GM21737 (cell line): Measurements from ENCODE around the gene EIF4E.
"Not testable (repeated sequence)": the region's sequence is repeated elsewhere in the genome, so short reads cannot be mapped to it uniquely, and the experiment has no call there.

Experiments used
- ATAC-seq: cut with Tn5 transposase; IDR thresholded peaks from one replicate; pipeline ENCODE4 v1.9.1; 2021; ENCODE audit warnings: mild to moderate bottlenecking, moderate library complexity; ENCODE audit not compliant: unreplicated experiment

The EIF4E gene

GRCh38 chr4:98886382-98886781 is 42.6 kb downstream of the EIF4E start:
- ATAC-seq: not testable (repeated sequence)

- ATAC-seq: not testable (repeated sequence)
These were observed 48.0 kb downstream of the EIF4E start for GRCh38 chr4:98880884-98881283.

- ATAC-seq: no peak
These were observed 49.4 kb downstream of the EIF4E start for GRCh38 chr4:98879515-98879914.

DNA sequence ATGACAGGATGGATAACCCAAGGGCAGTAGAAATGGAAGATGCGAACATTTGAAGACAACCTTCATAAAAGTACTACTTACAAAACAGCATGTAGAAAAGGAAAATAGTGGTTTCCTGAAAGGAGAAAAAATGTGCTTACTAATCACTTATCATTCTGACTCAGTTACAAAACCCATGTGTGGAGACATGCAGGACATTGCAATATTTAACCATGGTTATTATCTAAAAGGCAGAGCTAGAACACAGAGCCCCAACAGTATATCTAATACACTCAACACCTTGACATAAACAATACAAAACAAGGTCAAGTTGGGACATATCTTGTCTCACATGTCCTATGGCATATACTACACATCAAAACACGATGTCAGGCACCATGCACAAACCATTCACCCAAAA is 55.9 kb downstream of the EIF4E start:
- no peak for ATAC-seq

- ATAC-seq: not testable (repeated sequence)
These were observed 56.6 kb downstream of the EIF4E start for GRCh38 chr4:98872120-98872906.

GRCh38 chr4:98867648-98868047 is 61.3 kb downstream of the EIF4E start:
- ATAC-seq: no peak

DNA sequence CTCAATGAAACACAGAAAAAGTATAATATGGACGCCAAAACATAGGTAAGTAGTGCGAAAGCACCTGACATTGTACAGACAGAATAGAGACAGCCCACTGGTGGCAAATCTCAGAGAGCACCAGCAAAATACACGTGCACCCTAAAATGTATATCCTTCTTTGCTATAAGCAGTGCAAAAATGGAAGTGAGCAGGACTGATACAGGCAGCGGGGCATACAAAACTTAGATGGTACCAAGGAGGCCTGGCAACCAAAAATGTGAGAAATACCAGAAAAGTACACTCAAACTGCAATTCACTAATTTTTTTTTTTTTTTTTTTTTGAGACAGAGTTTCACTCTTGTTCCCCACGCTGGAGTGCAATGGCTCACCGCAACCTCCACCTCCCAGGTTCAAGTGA is 63.9 kb downstream of the EIF4E start:
- ATAC-seq: no peak

GRCh38 chr4:98864560-98864959 is 64.4 kb downstream of the EIF4E start:
- ATAC-seq: no peak

- ATAC-seq: no peak
These were observed 66.6 kb downstream of the EIF4E start for GRCh38 chr4:98862371-98862770.

- no peak for ATAC-seq
These were observed 67.6 kb downstream of the EIF4E start for GRCh38 chr4:98861100-98861884.

DNA sequence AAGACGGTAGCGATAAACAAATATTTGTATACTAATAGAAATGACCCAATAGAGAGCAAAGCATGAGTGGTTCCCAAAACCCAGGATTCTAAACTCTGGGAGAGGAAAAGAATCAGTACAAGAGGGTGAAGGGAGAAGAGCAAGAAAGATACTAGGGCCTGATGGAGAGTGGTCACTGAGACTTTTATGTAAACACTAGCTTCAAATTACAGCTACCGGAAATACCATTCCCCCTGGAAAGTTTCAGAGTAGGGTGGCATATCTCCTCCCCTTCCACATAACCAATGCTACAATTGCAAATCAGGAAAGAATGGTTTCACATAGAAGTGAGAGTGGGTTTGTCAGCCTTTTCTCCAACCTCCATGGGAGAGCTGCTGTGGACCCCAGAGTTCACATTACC is 77.1 kb downstream of the EIF4E start:
- no peak for ATAC-seq

DNA sequence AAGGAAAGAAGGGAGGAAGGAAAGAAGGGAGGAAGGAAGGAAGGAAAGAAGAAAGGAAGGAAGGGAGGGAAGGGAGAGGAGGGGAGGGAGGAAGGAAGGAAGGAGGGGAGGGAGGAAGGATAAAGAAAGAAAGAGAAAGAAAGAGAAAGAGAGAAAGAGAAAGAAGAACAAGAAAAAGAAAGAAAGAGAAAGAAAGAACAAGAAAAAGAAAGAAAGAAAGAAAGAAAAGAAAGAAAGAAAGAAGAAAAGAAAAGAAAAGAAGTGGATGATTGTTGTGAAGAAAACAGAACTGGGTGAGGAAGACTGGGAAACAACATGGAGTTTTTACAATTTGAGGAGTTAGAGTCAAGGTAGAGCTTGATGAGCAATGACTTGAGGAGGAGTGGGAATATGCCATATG is 78.0 kb downstream of the EIF4E start:
- ATAC-seq: no peak

- ATAC-seq: no peak
These were observed 80.5 kb downstream of the EIF4E start for GRCh38 chr4:98848448-98848847.

GRCh38 chr4:98845960-98846359 is 83.0 kb downstream of the EIF4E start:
- no peak for ATAC-seq

DNA sequence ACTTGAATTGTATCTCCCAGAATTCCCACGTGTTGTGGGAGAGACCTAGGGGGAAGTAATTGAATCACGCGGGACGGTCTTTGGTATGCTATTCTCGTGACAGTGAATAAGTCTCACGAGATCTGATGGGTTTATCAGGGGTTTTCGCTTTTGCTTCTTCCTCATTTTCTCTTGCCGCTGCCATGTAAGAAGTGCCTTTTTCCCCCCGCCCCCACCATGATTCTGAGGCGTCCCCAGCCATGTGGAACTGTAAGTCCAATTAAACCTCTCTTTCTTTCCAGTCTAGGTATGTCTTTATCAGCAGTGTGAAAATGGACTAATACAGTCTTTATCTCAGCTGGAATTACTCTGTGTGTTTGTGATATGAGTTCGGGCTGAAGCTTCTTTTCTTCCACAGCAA is 86.0 kb downstream of the EIF4E start:
- ATAC-seq: not testable (repeated sequence)

DNA sequence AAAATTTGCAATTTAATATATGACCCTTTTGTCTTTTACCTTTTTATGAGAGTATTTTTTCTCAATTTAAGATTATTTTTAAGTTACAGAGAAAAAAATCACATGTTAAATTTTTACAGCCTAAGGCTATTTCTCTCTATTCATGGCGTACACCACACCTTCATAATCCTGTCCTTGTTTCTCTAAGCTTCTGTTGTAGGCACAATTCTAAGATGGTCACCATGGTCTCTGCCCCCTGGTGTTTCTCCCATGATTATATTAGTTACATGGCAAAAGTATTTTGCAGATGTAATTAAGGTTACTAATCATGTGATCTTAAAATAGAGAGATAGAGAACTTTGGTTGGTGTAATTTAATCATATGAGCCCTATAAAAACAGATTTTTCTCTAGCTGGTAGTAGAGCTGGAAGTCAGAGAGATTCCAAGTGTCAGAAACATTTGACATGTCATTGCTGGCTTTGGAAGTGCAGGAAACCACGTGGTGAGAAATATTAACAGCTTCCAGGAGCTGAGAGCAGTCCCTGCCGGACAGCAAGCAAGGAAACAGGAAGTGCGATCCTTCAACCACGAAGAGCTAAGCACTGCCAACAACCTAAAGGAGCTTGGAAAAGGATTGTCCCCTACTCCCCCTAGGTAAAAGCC is 89.8 kb downstream of the EIF4E start:
- ATAC-seq: no peak

- no peak for ATAC-seq
These were observed 90.4 kb downstream of the EIF4E start for GRCh38 chr4:98838531-98838930.

DNA sequence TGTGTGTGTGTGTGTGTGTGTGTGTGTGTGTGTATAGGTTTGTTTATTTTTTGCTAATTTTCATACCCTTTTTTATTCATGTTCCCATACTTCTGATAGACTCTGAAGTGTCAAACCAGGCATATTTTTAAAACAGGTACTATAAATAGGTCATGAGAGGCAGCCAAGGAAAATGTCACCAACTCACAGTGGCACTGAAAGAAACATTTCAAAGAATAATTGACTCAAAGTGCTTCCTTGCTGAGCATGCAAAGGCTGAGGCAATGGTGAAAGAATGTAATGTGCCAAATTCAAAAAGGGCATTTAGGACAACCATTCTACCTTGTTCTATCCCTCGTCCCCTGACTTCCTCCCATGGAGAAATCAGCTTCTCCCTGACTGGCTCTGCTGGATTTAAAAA is 95.5 kb downstream of the EIF4E start:
- ATAC-seq: no peak

DNA sequence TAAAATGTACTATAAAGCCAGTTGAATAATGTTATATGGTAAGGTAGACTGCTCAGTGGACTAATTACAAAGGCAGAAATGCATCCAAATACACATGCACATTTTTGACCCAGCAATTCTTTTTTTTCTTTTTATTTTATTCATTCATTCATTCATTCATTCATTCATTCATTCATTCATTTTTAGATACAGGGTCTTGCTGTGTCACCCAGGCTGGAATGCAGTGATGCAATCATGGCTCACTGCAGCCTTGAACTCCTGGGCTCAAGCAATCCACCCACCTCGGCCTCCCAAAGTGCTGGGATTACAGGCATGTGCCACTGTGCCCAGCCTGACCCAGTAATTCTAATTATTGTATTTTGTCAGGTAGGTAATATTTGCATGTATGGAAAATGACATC is 97.9 kb downstream of the EIF4E start:
- not testable (repeated sequence) for ATAC-seq
